SK-N-SH (cell line): ENCODE measurements around the gene NUFIP1. TPM values are rescaled to one million over a fixed set of nuclear protein-coding genes. Genes with fewer than 3 reads are reported as not detected.

Experiments used
- CTCF ChIA-PET: fragments of 300-600, 350-600 bp; formaldehyde crosslinking; extraction: SDS; loops from one replicate; lab custom pipeline; 2021; lab: Yijun Ruan, JAX
- POLR2A ChIA-PET: fragments of 350-600 bp; sonication (Branson Sonifier 250); formaldehyde crosslinking; extraction: SDS; loops from one replicate; lab custom pipeline; 2020; ENCODE audit warnings: antibody characterized with exemption, inconsistent platforms; lab: Yijun Ruan, JAX
- DNase-seq: peaks from one replicate; pipeline ENCODE4 v3.0.0; 2012
- H2AFZ ChIP-seq: fragments of 200-600 bp; sonication (generic); 2 replicates; pipeline ENCODE4 v1.8.1; 2016; ENCODE audit warnings: antibody characterized with exemption, mild to moderate bottlenecking, low read depth
- H3F3A ChIP-seq: fragments of 200-600 bp; sonication (generic); replicated peaks from 2 replicates; pipeline ENCODE3; 2016; ENCODE audit warnings: antibody characterized with exemption, mild to moderate bottlenecking; ENCODE audit not compliant: insufficient read depth
- H3K27ac ChIP-seq, 2 experiments: fragments of 200-500 bp in 1 of 2; fragments of 200-600 bp in 1 of 2; sonication (Bioruptor generic) in 1 of 2; sonication (generic), shearing (Covaris generic) in 1 of 2; 2 replicates each; pipeline versions ENCODE4 v1.5.1 to v1.6.1; 2014 to 2016; ENCODE audit warnings: low read depth in 2 of 2, inconsistent platforms in 1 of 2, low read length in 1 of 2, mild to moderate bottlenecking in 1 of 2, mixed read lengths in 1 of 2
- H3K27me3 ChIP-seq: fragments of 200-600 bp; sonication (generic), shearing (Covaris generic); 2 replicates; pipeline ENCODE4 v1.6.1; 2016; ENCODE audit warnings: mixed run types; ENCODE audit not compliant: insufficient read depth
- H3K36me3 ChIP-seq, 2 experiments: fragments of 200-500 bp in 1 of 2; fragments of 200-600 bp in 1 of 2; sonication (Bioruptor generic) in 1 of 2; sonication (generic) in 1 of 2; replicated peaks in 1 of 2; 2 replicates each; pipeline versions ENCODE3 to v1.5.1; 2014 to 2016; ENCODE audit warnings: low read length in 1 of 2, mild to moderate bottlenecking in 1 of 2; ENCODE audit not compliant: insufficient read depth in 2 of 2, control insufficient read depth in 1 of 2
- H3K4me1 ChIP-seq, 2 experiments: fragments of 200-500 bp in 1 of 2; fragments of 200-600 bp in 1 of 2; sonication (Bioruptor generic) in 1 of 2; sonication (generic), shearing (Covaris generic) in 1 of 2; 2 replicates each; pipeline versions ENCODE4 v1.5.1 to v1.6.1; 2014 to 2016; ENCODE audit warnings: low read depth in 1 of 2, low read length in 1 of 2, mixed run types in 1 of 2; ENCODE audit not compliant: insufficient read depth in 2 of 2, control insufficient read depth in 1 of 2
- H3K4me2 ChIP-seq: fragments of 200-600 bp; sonication (generic), shearing (Covaris generic); 2 replicates; pipeline ENCODE4 v1.6.1; 2017; ENCODE audit warnings: mixed run types
- H3K4me3 ChIP-seq, 2 experiments: fragments of 200-500 bp in 1 of 2; fragments of 200-600 bp in 1 of 2; sonication (Bioruptor generic) in 1 of 2; sonication (generic), shearing (Covaris generic) in 1 of 2; 2 replicates each; pipeline versions ENCODE4 v1.5.1 to v1.8.1; 2014 to 2016; ENCODE audit warnings: low read depth in 2 of 2, inconsistent platforms in 1 of 2, low read length in 1 of 2, mild to moderate bottlenecking in 1 of 2, mixed read lengths in 1 of 2, moderate library complexity in 1 of 2
- H3K79me2 ChIP-seq: fragments of 200-600 bp; sonication (generic); 2 replicates; pipeline ENCODE4 v1.8.1; 2017; ENCODE audit warnings: mild to moderate bottlenecking; ENCODE audit not compliant: insufficient read depth
- H3K9ac ChIP-seq: fragments of 200-600 bp; sonication (generic); 2 replicates; pipeline ENCODE4 v1.6.1; 2017; ENCODE audit warnings: mixed run types
- H3K9me2 ChIP-seq: fragments of 200-600 bp; sonication (generic); 2 replicates; pipeline ENCODE4 v1.6.1; 2017; ENCODE audit warnings: mixed run types
- H3K9me3 ChIP-seq: fragments of 200-600 bp; sonication (generic); 2 replicates; pipeline ENCODE4 v1.6.1; 2017; ENCODE audit warnings: mixed run types, mild to moderate bottlenecking, moderate library complexity
- H4K20me1 ChIP-seq: fragments of 200-600 bp; sonication (generic); 2 replicates; pipeline ENCODE4 v1.6.1; 2017; ENCODE audit warnings: mild to moderate bottlenecking, mixed run types; ENCODE audit not compliant: insufficient read depth
- CHD2 ChIP-seq: fragments of 150-350 bp; IDR thresholded peaks from 2 replicates; pipeline ENCODE4 v1.6.1; 2018; ENCODE audit warnings: low read length; ENCODE audit not compliant: partially characterized antibody
- CTCF ChIP-seq: fragments of 200-600 bp; sonication (generic); IDR thresholded peaks from 2 replicates; pipeline ENCODE4 v1.6.1; 2017; ENCODE audit warnings: antibody characterized with exemption, mild to moderate bottlenecking, moderate library complexity
- ELF1 ChIP-seq: IDR thresholded peaks from 2 replicates; pipeline ENCODE4 v1.4.0; 2012
- EP300 ChIP-seq, 2 experiments: IDR thresholded peaks; 2 replicates each; pipeline versions ENCODE4 v1.4.0 to v1.6.1; 2012; ENCODE audit warnings: borderline replicate concordance in 1 of 2, low read depth in 1 of 2, low read length in 1 of 2
- EZH2phosphoT487 ChIP-seq: fragments of 200-600 bp; sonication (generic); IDR thresholded peaks from 2 replicates; pipeline ENCODE4 v1.6.1; 2017; ENCODE audit warnings: low read depth, mixed run types, mild to moderate bottlenecking, antibody characterized with exemption, moderate library complexity, borderline replicate concordance
- FOSL2 ChIP-seq: IDR thresholded peaks from 2 replicates; pipeline ENCODE4 v1.4.0; 2012; ENCODE audit warnings: low read depth, mild to moderate bottlenecking, moderate library complexity, borderline replicate concordance
- FOXM1 ChIP-seq: IDR thresholded peaks from 2 replicates; pipeline ENCODE4 v1.4.0; 2012; ENCODE audit warnings: low read depth, mild to moderate bottlenecking
- GABPA ChIP-seq: IDR thresholded peaks from 2 replicates; pipeline ENCODE4 v1.4.0; 2012; ENCODE audit warnings: low read depth, mild to moderate bottlenecking
- IRF3 ChIP-seq: fragments of 150-350 bp; IDR thresholded peaks from 2 replicates; pipeline ENCODE4 v1.6.1; 2016; ENCODE audit warnings: mild to moderate bottlenecking, low read depth, low read length
- JUND ChIP-seq: IDR thresholded peaks from 2 replicates; pipeline ENCODE4 v1.4.0; 2012
- MAX ChIP-seq: IDR thresholded peaks from 2 replicates; pipeline ENCODE4 v1.4.0; 2012; ENCODE audit warnings: low read depth
- MEF2A ChIP-seq: IDR thresholded peaks from 2 replicates; pipeline ENCODE4 v1.4.0; 2012; ENCODE audit warnings: low read depth, borderline replicate concordance
- NFIC ChIP-seq: IDR thresholded peaks from 2 replicates; pipeline ENCODE4 v1.4.0; 2012; ENCODE audit warnings: borderline replicate concordance
- NRF1 ChIP-seq: IDR thresholded peaks from 2 replicates; pipeline ENCODE4 v1.6.1; 2012; ENCODE audit warnings: low read depth, mild to moderate bottlenecking, low read length
- PBX3 ChIP-seq: IDR thresholded peaks from 2 replicates; pipeline ENCODE4; 2012
- RXRA ChIP-seq: IDR thresholded peaks from 2 replicates; pipeline ENCODE4 v1.4.0; 2012; ENCODE audit warnings: low read depth, mild to moderate bottlenecking, borderline replicate concordance
- SIN3A ChIP-seq: IDR thresholded peaks from 2 replicates; pipeline ENCODE4 v1.6.1; 2012; ENCODE audit warnings: low read depth, mild to moderate bottlenecking, low read length, moderate library complexity, borderline replicate concordance
- TCF12 ChIP-seq: IDR thresholded peaks from 2 replicates; pipeline ENCODE4 v1.4.0; 2012
- USF1 ChIP-seq: IDR thresholded peaks from 2 replicates; pipeline ENCODE4 v1.4.0; 2012; ENCODE audit warnings: low read depth, borderline replicate concordance
- WGBS: methylation state at CpG from one replicate; pipeline ENCODE4 v1.1.6; 2017; ENCODE audit warnings: low lambda C conversion rate; 5-methylcytosine and 5-hydroxymethylcytosine counted together
- polyA plus RNA-seq, 3 experiments: library from polyadenylated mRNA; depleted of rRNA; stranded (reverse); fragments of >200 nt; gene quantifications; 2 replicates each; pipeline ENCODE4 v1.2.3, GENCODE V29; 2012

NUFIP1 gene
- polyA plus RNA-seq, 1 of the 3 experiments (the other 2 are of a cell fraction) = 1.9 TPM

GRCh38 chr13:44961997-44962396, 27.3 kb downstream of the NUFIP1 start:
- H3K9me3 ChIP-seq = peaks cover 26% of the 10 kb centered on the region
- peaks cover 4% of the 10 kb centered on the region for H3K79me2 ChIP-seq
- no peaks in the 10 kb centered on the region for H3K4me1 ChIP-seq
- DNase-seq = no peak
- H3K27me3 ChIP-seq = no peaks in the 10 kb centered on the region
- TF ChIP-seq RXRA (no peak), SIN3A (no peak), IRF3 (no peak), CHD2 (no peak), JUND (no peak), EZH2phosphoT487 (no peak), MAX (no peak), TCF12 (no peak), FOXM1 (no peak), MEF2A (no peak), FOSL2 (no peak)
- H3K27ac ChIP-seq = no peak overlapping the region
- H3K9ac ChIP-seq = no peak overlapping the region
- POLR2A ChIA-PET = no interaction called here
- CTCF ChIA-PET = no interaction called here
- H3K36me3 ChIP-seq = peaks cover 65 to 83% of the 10 kb centered on the region in 2 experiments
- WGBS = 92% methylated on average over 2 of the region's 2 CpGs
- no peaks in the 10 kb centered on the region for H4K20me1 ChIP-seq
- no peaks in the 10 kb centered on the region for H3K9me2 ChIP-seq
- H3F3A ChIP-seq = no peaks in the 10 kb centered on the region
- no peak overlapping the region for H3K4me2 ChIP-seq
- H3K4me3 ChIP-seq = no peak overlapping the region
- no peak overlapping the region for H2AFZ ChIP-seq

- no peak overlapping the region for H3K4me2 ChIP-seq
- H3K9ac ChIP-seq = no peak overlapping the region
- no peak overlapping the region for H2AFZ ChIP-seq
- no peak overlapping the region for H3K27ac ChIP-seq
- no peak overlapping the region for H3K4me3 ChIP-seq
- H4K20me1 ChIP-seq = no peaks in the 10 kb centered on the region
- no peaks in the 10 kb centered on the region for H3K9me3 ChIP-seq
- DNase-seq = no peak
- no peaks in the 10 kb centered on the region for H3K9me2 ChIP-seq
- 96% methylated on average over 3 of the region's 3 CpGs for WGBS
- no peaks in the 10 kb centered on the region for H3K27me3 ChIP-seq
- peaks cover 26 to 29% of the 10 kb centered on the region in 2 experiments for H3K36me3 ChIP-seq
- peaks cover 0 to 4% of the 10 kb centered on the region in 2 experiments; a peak in 1 of 4 replicates for H3K4me1 ChIP-seq
- ChIA-PET POLR2A (no interaction called here), CTCF (interaction anchor here (1.0 to 6.3 kb wide), 6 partner anchors 9 to 472 kb away, joined by 3 to 24 read pairs (median 4); no protein-coding TSS in a partner anchor)
- no peak for TF ChIP-seq CTCF
- TF ChIP-seq USF1 = no peak
- no peak for TF ChIP-seq NRF1
- TF ChIP-seq PBX3 = no peak
- TF ChIP-seq EP300 (IDR thresholded peaks at IDR 0.05; ENCODE audit: borderline replicate concordance in 1 of 2, low read depth in 1 of 2, low read length in 1 of 2) = no peak
- no peak for TF ChIP-seq JUND
- no peak for TF ChIP-seq ELF1
- TF ChIP-seq FOSL2 = no peak
- TF ChIP-seq GABPA = no peak
- no peak for TF ChIP-seq NFIC
- H3K79me2 ChIP-seq = no peaks in the 10 kb centered on the region
- peaks cover 8% of the 10 kb centered on the region for H3F3A ChIP-seq
Measured at GRCh38 chr13:44955406-44955805, 33.9 kb downstream of the NUFIP1 start.
